HepG2 (cell line): Measurements from ENCODE around the gene NDFIP2. TPM values are rescaled to one million over a fixed set of nuclear protein-coding genes. Genes with fewer than 3 reads are reported as not detected.

Experiments
- ATAC-seq: fragments of 200-7000 bp; cut with Tn5 transposase; 3 replicates; pipeline ENCODE4 v1.9.1; 2020; ENCODE audit warnings: mild to moderate bottlenecking, moderate library complexity
- BruUV-seq: library from RNA; stranded (reverse); fragments of 400-500 nt; replicated peaks from 2 replicates; lab custom pipeline; 2021; lab: Mats Ljungman, UMichigan
- CTCF ChIA-PET: fragments of 300-600 bp; formaldehyde crosslinking; extraction: SDS; loops from one replicate; lab custom pipeline; 2021; ENCODE audit warnings: low total read pairs, inconsistent platforms, low intra/inter-chr PET ratio; lab: Yijun Ruan, JAX
- POLR2A ChIA-PET: fragments of 350-600 bp; sonication (Branson Sonifier 250); formaldehyde crosslinking; loops from one replicate; lab custom pipeline; 2020; ENCODE audit warnings: antibody characterized with exemption, inconsistent platforms; lab: Yijun Ruan, JAX
- DNase-seq: peaks from one replicate; pipeline ENCODE4 v3.0.0-alpha.2; 2015; ENCODE audit warnings: low spot score
- FAIRE-seq: peaks from 3 replicates; lab custom pipeline; 2011; peaks lifted over from hg19 to GRCh38; lab: Jason Lieb, UNC
- H2AFZ ChIP-seq: one replicate; pipeline ENCODE4 v1.6.1; 2011; ENCODE audit warnings: low read length, inconsistent platforms
- H3K27ac ChIP-seq: fragments of 300-600 bp; 3 replicates; pipeline ENCODE4 v1.8.0; 2011; ENCODE audit warnings: mixed run types, mild to moderate bottlenecking, mixed read lengths, low read length, inconsistent platforms; ENCODE audit not compliant: insufficient read depth; ENCODE audit errors: extremely low read length
- H3K27me3 ChIP-seq, 2 experiments: fragments of 200-600 bp in 1 of 2; 2 replicates in 1 of 2; 3 replicates in 1 of 2; pipeline versions ENCODE4 v1.6.0 to v1.8.0; 2011; ENCODE audit warnings: low read length in 2 of 2, mild to moderate bottlenecking in 2 of 2, moderate library complexity in 2 of 2, inconsistent platforms in 1 of 2; ENCODE audit not compliant: insufficient read depth in 2 of 2, control insufficient read depth in 1 of 2
- H3K36me3 ChIP-seq, 2 experiments: fragments of 200-600 bp in 1 of 2; replicated peaks in 1 of 2; 2 replicates in 1 of 2; 3 replicates in 1 of 2; pipeline versions ENCODE4 v1.5.1 to v1.8.0; 2011; ENCODE audit warnings: low read length in 2 of 2, inconsistent platforms in 1 of 2; ENCODE audit not compliant: insufficient read depth in 2 of 2, control insufficient read depth in 1 of 2
- H3K4me1 ChIP-seq: 2 replicates; pipeline ENCODE4 v1.5.1; 2012; ENCODE audit warnings: low read length, inconsistent platforms; ENCODE audit not compliant: insufficient read depth
- H3K4me2 ChIP-seq: 2 replicates; pipeline ENCODE4 v1.6.0; 2011; ENCODE audit warnings: low read depth, low read length, inconsistent platforms
- H3K4me3 ChIP-seq, 3 experiments: fragments of 200-600 bp in 1 of 3; sonication (generic), shearing (Covaris generic) in 1 of 3; replicated peaks in 1 of 3; 2 replicates each; pipeline ENCODE4 v1.5.1; 2011 to 2016; ENCODE audit warnings: low read length in 3 of 3, inconsistent platforms in 2 of 3, low read depth in 2 of 3, mild to moderate bottlenecking in 2 of 3, control low read depth in 1 of 3, mixed read lengths in 1 of 3; ENCODE audit not compliant: insufficient read depth in 1 of 3
- H3K79me2 ChIP-seq: one replicate; pipeline ENCODE4 v1.6.1; 2011; ENCODE audit warnings: low read length, inconsistent platforms; ENCODE audit not compliant: insufficient read depth
- H3K9ac ChIP-seq: 2 replicates; pipeline ENCODE4 v1.6.0; 2011; ENCODE audit warnings: mild to moderate bottlenecking, low read depth, low read length, inconsistent platforms; ENCODE audit not compliant: insufficient read depth
- H3K9me3 ChIP-seq: 2 replicates; pipeline ENCODE4 v1.5.1; 2012; ENCODE audit warnings: mild to moderate bottlenecking, low read length
- H4K20me1 ChIP-seq: 2 replicates; pipeline ENCODE4 v1.6.0; 2011; ENCODE audit warnings: inconsistent platforms, mild to moderate bottlenecking, low read length, moderate library complexity; ENCODE audit not compliant: insufficient read depth
- ESRRA ChIP-seq: sonication (generic); formaldehyde crosslinking; IDR thresholded peaks from 2 replicates; pipeline ENCODE4 v1.5.1; 2020; ENCODE audit warnings: mild to moderate bottlenecking, low read depth, missing genetic modification reagents
- NCOA5 ChIP-seq: sonication (generic); formaldehyde crosslinking; IDR thresholded peaks from 2 replicates; pipeline ENCODE4 v1.4.0; 2020; ENCODE audit warnings: missing genetic modification reagents
- ZNF33B ChIP-seq: sonication (generic); formaldehyde crosslinking; IDR thresholded peaks from 2 replicates; pipeline ENCODE4 v1.5.1; 2020; ENCODE audit warnings: mild to moderate bottlenecking, missing genetic modification reagents
- ZNF607 ChIP-seq: sonication (generic); formaldehyde crosslinking; IDR thresholded peaks from 2 replicates; pipeline ENCODE4 v1.5.1; 2020; ENCODE audit warnings: missing genetic modification reagents, mild to moderate bottlenecking, borderline replicate concordance
- ZSCAN29 ChIP-seq: sonication (generic); formaldehyde crosslinking; conservative IDR thresholded peaks from 2 replicates; pipeline ENCODE4 v1.4.0; 2020; ENCODE audit warnings: mild to moderate bottlenecking, missing genetic modification reagents
- WGBS: methylation state at CpG from one replicate; pipeline ENCODE4 v1.1.6; 2017; ENCODE audit warnings: low lambda C conversion rate; 5-methylcytosine and 5-hydroxymethylcytosine counted together
- in situ Hi-C: cut with HindIII; loops from 2 replicates; pipeline ENCODE4 v1.10.0; 2017; ENCODE audit warnings: low pct_unique_long_range_greater_than_20kb; ENCODE audit not compliant: extremely low pct_ligation_motif_present
- intact Hi-C: fragments of 100-400 bp; cut with micrococcal nuclease; formaldehyde crosslinking; loops from one replicate; pipeline ENCODE4 v1.10.0; 2022; ENCODE audit not compliant: unreplicated experiment
- polyA plus RNA-seq, 8 experiments: library from polyadenylated mRNA; depleted of rRNA in 3 of 8; stranded (reverse) in 7 of 8; unstranded in 1 of 8; fragments of >200 nt; fragmentation: Illumina TruSeq in 4 of 8; extraction: Trizol in 4 of 8; gene quantifications; 2 replicates each; pipeline versions ENCODE4 v1.2.1 to v1.2.3, GENCODE V29; 2011 to 2016; ENCODE audit warnings: low read depth in 4 of 8, missing spikeins in 1 of 8, mixed read lengths in 1 of 8; ENCODE audit not compliant: insufficient read depth in 1 of 8
- total RNA-seq, 5 experiments: library from RNA; depleted of rRNA; stranded (reverse); fragments of >200 nt; fragmentation: Illumina TruSeq; extraction: Trizol; gene quantifications; 2 replicates each; pipeline ENCODE4 v1.2.3, GENCODE V29; 2016; ENCODE audit warnings: low read depth in 1 of 5
- TF ChIP-seq, protein P1 (sequence below): sonication (generic); formaldehyde crosslinking; IDR thresholded peaks from 2 replicates; pipeline ENCODE4 v1.4.0; 2020; ENCODE audit warnings: missing genetic modification reagents
- TF ChIP-seq, protein P2 (sequence below): sonication (generic); formaldehyde crosslinking; IDR thresholded peaks from 2 replicates; pipeline ENCODE4 v1.5.0; 2020; ENCODE audit warnings: missing genetic modification reagents, mild to moderate bottlenecking, borderline replicate concordance

The NDFIP2 gene
- total and polyA plus RNA-seq, 2 of the 13 experiments (the other 11 are each of a cell fraction or from before 2014, with no cell fraction given) = 23.2 to 32.0 TPM

DNA sequence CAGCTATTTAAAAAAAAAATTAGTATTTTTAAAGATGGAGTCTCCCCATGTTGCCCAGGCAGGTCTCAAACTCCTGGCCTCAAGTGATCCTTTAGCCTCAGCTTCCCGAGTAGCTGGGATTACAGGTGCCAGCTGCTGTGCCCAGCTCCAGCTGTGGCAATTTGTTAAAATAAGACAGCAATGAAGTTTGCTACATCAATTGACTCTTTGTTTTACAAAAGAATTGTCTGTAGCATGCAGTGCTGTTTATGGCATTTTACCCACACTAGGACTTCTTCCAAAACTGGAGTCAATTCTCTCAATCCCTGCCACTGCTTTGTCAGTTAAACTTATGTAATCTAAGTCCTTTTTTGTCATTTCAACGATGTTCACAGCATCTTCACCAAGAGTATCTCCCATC is 49.3 kb downstream of the NDFIP2 start:
- H3K36me3 ChIP-seq = peaks cover 1 to 7% of the 10 kb centered on the region in 2 experiments; a peak in 2 of 5 replicates
- H4K20me1 ChIP-seq = no peaks in the 10 kb centered on the region
- 76% methylated on average over 2 of the region's 2 CpGs for WGBS
- POLR2A ChIA-PET = no interaction called here
- H3K9me3 ChIP-seq = no peaks in the 10 kb centered on the region
- no peak overlapping the region for H3K4me2 ChIP-seq
- H3K4me1 ChIP-seq = no peaks in the 10 kb centered on the region
- no peak overlapping the region for H2AFZ ChIP-seq
- CTCF ChIA-PET = no interaction called here
- H3K79me2 ChIP-seq = no peaks in the 10 kb centered on the region
- no peak for ATAC-seq
- H3K27ac ChIP-seq = no peak overlapping the region
- no peak for TF ChIP-seq ZNF33B
- TF ChIP-seq, protein P1, sequence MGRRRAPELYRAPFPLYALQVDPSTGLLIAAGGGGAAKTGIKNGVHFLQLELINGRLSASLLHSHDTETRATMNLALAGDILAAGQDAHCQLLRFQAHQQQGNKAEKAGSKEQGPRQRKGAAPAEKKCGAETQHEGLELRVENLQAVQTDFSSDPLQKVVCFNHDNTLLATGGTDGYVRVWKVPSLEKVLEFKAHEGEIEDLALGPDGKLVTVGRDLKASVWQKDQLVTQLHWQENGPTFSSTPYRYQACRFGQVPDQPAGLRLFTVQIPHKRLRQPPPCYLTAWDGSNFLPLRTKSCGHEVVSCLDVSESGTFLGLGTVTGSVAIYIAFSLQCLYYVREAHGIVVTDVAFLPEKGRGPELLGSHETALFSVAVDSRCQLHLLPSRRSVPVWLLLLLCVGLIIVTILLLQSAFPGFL (CRISPR knock-in tag) = no peak
- TF ChIP-seq ZNF607 = no peak
- TF ChIP-seq, protein P2, sequence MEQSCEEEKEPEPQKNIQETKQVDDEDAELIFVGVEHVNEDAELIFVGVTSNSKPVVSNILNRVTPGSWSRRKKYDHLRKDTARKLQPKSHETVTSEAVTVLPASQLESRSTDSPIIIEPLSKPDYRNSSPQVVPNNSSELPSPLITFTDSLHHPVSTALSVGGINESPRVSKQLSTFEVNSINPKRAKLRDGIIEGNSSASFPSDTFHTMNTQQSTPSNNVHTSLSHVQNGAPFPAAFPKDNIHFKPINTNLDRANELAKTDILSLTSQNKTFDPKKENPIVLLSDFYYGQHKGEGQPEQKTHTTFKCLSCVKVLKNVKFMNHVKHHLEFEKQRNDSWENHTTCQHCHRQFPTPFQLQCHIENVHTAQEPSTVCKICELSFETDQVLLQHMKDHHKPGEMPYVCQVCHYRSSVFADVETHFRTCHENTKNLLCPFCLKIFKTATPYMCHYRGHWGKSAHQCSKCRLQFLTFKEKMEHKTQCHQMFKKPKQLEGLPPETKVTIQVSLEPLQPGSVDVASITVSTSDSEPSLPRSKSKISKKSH (CRISPR knock-in tag) = no peak
- no peak for TF ChIP-seq ESRRA (CRISPR knock-in tag)
- no peak for TF ChIP-seq NCOA5 (CRISPR knock-in tag)
- TF ChIP-seq ZSCAN29 (CRISPR knock-in tag) = no peak
- intact Hi-C loops (no loop called here), in situ Hi-C loops (no loop called here)
- no peak overlapping the region for H3K9ac ChIP-seq
- H3K4me3 ChIP-seq = no peak overlapping the region
- no peaks in the 10 kb centered on the region for H3K27me3 ChIP-seq
- FAIRE-seq = no peak
- BruUV-seq = no TSS peak
- no peak for DNase-seq
